DND-41 (cell line): ENCODE results near the gene GPD1.

Source experiments
- ATAC-seq: fragments of 200-7000 bp; cut with Tn5 transposase; 3 replicates; pipeline ENCODE4 v1.9.1; 2021; ENCODE audit warnings: low read depth; ENCODE audit not compliant: insufficient read depth
- DNase-seq: peaks from one replicate; pipeline ENCODE4 v3.0.0-alpha.2; 2020
- H2AFZ ChIP-seq: 2 replicates; pipeline ENCODE4 v1.6.0; 2012; ENCODE audit warnings: low read depth, low read length
- H3K27ac ChIP-seq: 2 replicates; pipeline ENCODE4 v1.5.1; 2012; ENCODE audit warnings: low read length, inconsistent platforms
- H3K27me3 ChIP-seq: fragments of 200-600 bp; sonication (generic); 2 replicates; pipeline ENCODE4 v1.6.0; 2012; ENCODE audit warnings: low read length, mild to moderate bottlenecking, inconsistent platforms; ENCODE audit not compliant: insufficient read depth, poor library complexity
- H3K36me3 ChIP-seq: 2 replicates; pipeline ENCODE4 v1.5.1; 2012; ENCODE audit warnings: low read length, inconsistent platforms; ENCODE audit not compliant: insufficient read depth
- H3K4me1 ChIP-seq: 2 replicates; pipeline ENCODE4 v1.5.1; 2012; ENCODE audit warnings: mild to moderate bottlenecking, low read length; ENCODE audit not compliant: insufficient read depth
- H3K4me2 ChIP-seq: 2 replicates; pipeline ENCODE4 v1.6.0; 2012; ENCODE audit warnings: mild to moderate bottlenecking, moderate library complexity, low read length, inconsistent platforms; ENCODE audit not compliant: insufficient read depth
- H3K4me3 ChIP-seq, 2 experiments: fragments of 200-600 bp in 1 of 2; shearing (Covaris generic) in 1 of 2; 2 replicates each; pipeline ENCODE4 v1.5.1; 2012 to 2016; ENCODE audit warnings: inconsistent platforms in 2 of 2, low read length in 2 of 2, mild to moderate bottlenecking in 2 of 2, low read depth in 1 of 2, moderate library complexity in 1 of 2
- H3K79me2 ChIP-seq: 2 replicates; pipeline ENCODE4 v1.6.0; 2012; ENCODE audit warnings: low read length, inconsistent platforms; ENCODE audit not compliant: insufficient read depth
- H3K9ac ChIP-seq: 2 replicates; pipeline ENCODE4 v1.6.0; 2012; ENCODE audit warnings: low read depth, mild to moderate bottlenecking, inconsistent platforms, low read length, moderate library complexity
- H3K9me3 ChIP-seq: 2 replicates; pipeline ENCODE4 v1.5.1; 2012; ENCODE audit warnings: low read length, moderate library complexity, mild to moderate bottlenecking, inconsistent platforms; ENCODE audit not compliant: insufficient read depth, severe bottlenecking
- H4K20me1 ChIP-seq: 2 replicates; pipeline ENCODE4 v1.6.0; 2012; ENCODE audit warnings: low read length; ENCODE audit not compliant: insufficient read depth
- EZH2 ChIP-seq: IDR thresholded peaks from 3 replicates; pipeline ENCODE4 v1.6.1; 2012; ENCODE audit warnings: borderline replicate concordance, low read depth, mild to moderate bottlenecking, moderate library complexity, low read length, inconsistent platforms; ENCODE audit not compliant: severe bottlenecking
- TF ChIP-seq, protein P1 (sequence below): IDR thresholded peaks from 2 replicates; pipeline ENCODE4 v1.5.1; 2012; ENCODE audit warnings: borderline replicate concordance, low read length, moderate library complexity, mild to moderate bottlenecking; ENCODE audit not compliant: poor library complexity, severe bottlenecking; ENCODE audit errors: extremely low read depth

The GPD1 gene

DNA sequence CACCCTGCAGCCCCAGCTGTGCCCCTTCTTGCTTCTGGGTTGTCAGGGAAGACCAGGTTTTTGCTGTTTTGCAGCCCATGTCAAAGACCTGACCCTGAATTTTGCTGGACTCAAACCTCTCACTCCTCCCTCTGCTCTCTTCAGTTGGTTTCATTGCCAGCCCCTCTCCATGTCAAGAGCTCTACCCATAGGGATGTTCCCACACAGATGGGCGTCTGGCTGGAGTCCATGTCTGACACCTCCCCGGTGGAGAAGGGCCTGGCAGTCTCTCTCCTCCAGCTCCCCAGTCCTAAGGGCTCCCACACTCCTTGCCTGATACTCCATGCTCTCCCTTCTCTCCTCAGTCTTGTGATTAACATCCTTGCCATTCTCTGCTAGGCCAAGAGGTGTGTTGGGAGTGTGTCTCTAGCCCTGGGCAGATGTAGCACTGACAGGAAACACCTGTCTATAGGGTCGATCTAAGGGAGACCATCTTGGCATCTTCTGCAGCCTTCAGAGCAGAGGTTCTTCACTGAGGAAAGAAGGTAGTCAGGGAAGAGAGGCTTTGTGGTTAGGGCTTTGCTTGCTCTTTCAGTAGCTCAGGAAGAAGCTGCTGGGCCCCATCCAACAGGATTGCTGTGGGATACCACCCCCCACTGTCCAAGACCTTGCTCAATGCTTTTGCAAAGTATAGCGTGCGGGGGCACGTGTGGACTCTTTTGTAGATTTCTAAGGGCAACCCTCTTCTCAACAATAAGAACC, 41.7 kb upstream of the GPD1 start:
- H3K4me2 ChIP-seq, result no peak overlapping the region

GRCh38 chr12:50062728-50063460, 40.9 kb upstream of the GPD1 start:
- Histone ChIP-seq H3K36me3 (no peaks in the 10 kb centered on the region), H3K79me2 (no peaks in the 10 kb centered on the region), H2AFZ (no peak overlapping the region), H3K4me1 (peaks cover 33% of the 10 kb centered on the region), H4K20me1 (no peaks in the 10 kb centered on the region), H3K9ac (no peak overlapping the region), H3K4me2 (no peak overlapping the region), H3K27me3 (peaks cover 7% of the 10 kb centered on the region), H3K4me3 (no peak overlapping the region), H3K9me3 (no peaks in the 10 kb centered on the region), H3K27ac (no peak overlapping the region)
- DNase-seq, result no peak
- no peak for ATAC-seq
- no peak for TF ChIP-seq EZH2
- TF ChIP-seq, protein P1, sequence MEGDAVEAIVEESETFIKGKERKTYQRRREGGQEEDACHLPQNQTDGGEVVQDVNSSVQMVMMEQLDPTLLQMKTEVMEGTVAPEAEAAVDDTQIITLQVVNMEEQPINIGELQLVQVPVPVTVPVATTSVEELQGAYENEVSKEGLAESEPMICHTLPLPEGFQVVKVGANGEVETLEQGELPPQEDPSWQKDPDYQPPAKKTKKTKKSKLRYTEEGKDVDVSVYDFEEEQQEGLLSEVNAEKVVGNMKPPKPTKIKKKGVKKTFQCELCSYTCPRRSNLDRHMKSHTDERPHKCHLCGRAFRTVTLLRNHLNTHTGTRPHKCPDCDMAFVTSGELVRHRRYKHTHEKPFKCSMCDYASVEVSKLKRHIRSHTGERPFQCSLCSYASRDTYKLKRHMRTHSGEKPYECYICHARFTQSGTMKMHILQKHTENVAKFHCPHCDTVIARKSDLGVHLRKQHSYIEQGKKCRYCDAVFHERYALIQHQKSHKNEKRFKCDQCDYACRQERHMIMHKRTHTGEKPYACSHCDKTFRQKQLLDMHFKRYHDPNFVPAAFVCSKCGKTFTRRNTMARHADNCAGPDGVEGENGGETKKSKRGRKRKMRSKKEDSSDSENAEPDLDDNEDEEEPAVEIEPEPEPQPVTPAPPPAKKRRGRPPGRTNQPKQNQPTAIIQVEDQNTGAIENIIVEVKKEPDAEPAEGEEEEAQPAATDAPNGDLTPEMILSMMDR, result no peak

More for the DNA sequence above, 41.7 kb upstream of the GPD1 start:
- Histone ChIP-seq H3K79me2 (no peaks in the 10 kb centered on the region), H3K27ac (no peak overlapping the region), H3K9ac (no peak overlapping the region), H3K4me1 (peaks cover 35% of the 10 kb centered on the region), H4K20me1 (no peaks in the 10 kb centered on the region), H3K27me3 (peaks cover 14% of the 10 kb centered on the region), H2AFZ (no peak overlapping the region), H3K4me3 (no peak overlapping the region), H3K9me3 (no peaks in the 10 kb centered on the region), H3K36me3 (no peaks in the 10 kb centered on the region)
- TF ChIP-seq EZH2, result no peak
- TF ChIP-seq, protein P1, result no peak
- ATAC-seq (0 out of 3 replicates have a peak, but pooled peaks have one; percentile 18), DNase-seq (no peak)

DNA sequence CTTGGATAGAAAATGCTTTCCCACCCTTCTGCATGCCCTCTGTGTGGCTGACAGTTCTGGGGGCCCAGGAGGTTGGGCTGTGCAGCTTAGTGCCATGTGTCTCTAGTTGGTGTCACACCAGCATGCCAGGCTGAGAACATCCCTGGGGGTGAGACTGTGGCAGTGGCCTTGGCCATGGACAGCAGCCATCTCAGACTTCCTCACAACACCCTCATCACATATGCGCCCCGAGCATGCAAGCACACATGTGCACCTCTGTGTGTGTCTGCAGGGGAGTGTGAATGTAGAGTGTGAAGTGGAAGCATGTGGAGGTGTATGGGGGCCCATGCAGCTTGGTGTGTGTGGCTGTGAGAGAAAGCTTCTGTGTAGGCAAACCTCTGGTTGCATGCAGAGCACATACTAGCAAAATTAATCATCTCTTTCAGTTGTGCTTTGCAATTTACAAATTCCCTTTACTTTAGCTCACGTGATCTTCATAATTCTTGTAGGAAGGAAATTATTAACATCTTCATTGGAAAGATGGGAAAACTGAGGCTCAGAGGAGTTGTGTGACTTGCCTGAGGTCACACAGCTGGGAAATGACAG, 38.0 kb upstream of the GPD1 start:
- Histone ChIP-seq H2AFZ (no peak overlapping the region), H3K27me3 (no peaks in the 10 kb centered on the region), H3K9me3 (no peaks in the 10 kb centered on the region), H3K79me2 (no peaks in the 10 kb centered on the region), H3K4me3 (no peak overlapping the region), H4K20me1 (no peaks in the 10 kb centered on the region), H3K4me1 (peaks cover 19% of the 10 kb centered on the region), H3K9ac (no peak overlapping the region), H3K27ac (no peak overlapping the region), H3K4me2 (no peak overlapping the region), H3K36me3 (no peaks in the 10 kb centered on the region)
- DNase-seq, result no peak
- TF ChIP-seq, protein P1, result no peak
- no peak for TF ChIP-seq EZH2
- no peak for ATAC-seq
